HepG2 (cell line): ENCODE measurements around the gene TP53. TPM values are rescaled to one million over a fixed set of nuclear protein-coding genes. Genes with fewer than 3 reads are reported as not detected.
A peak's percentile ranks its signal among the peaks of the same experiment; 100 is the strongest.

Experiments used
- ASH2L ChIP-seq: fragments of 300-600, 200-600 bp; sonication (generic); IDR thresholded peaks from 2 replicates; pipeline ENCODE4 v1.7.0; 2017; ENCODE audit warnings: low read depth, mild to moderate bottlenecking, moderate library complexity, mixed read lengths, low read length; ENCODE audit not compliant: insufficient read length
- DPF2 ChIP-seq: sonication (generic); formaldehyde crosslinking; IDR thresholded peaks from 2 replicates; pipeline ENCODE4 v1.4.0; 2020; ENCODE audit warnings: mild to moderate bottlenecking, low read depth, missing genetic modification reagents, borderline replicate concordance
- PAWR ChIP-seq: sonication (generic); formaldehyde crosslinking; IDR thresholded peaks from 2 replicates; pipeline ENCODE4 v1.4.0; 2020; ENCODE audit warnings: missing genetic modification reagents, mild to moderate bottlenecking, borderline replicate concordance
- TCF12 ChIP-seq, 2 experiments: fragments of 450-650 bp in 1 of 2; sonication (generic) in 1 of 2; formaldehyde crosslinking in 1 of 2; IDR thresholded peaks; 2 replicates each; pipeline versions ENCODE4 v1.6.1 to v1.8.0; 2017 to 2022; ENCODE audit warnings: antibody characterized with exemption in 1 of 2, mild to moderate bottlenecking in 1 of 2, missing genetic modification reagents in 1 of 2, moderate library complexity in 1 of 2
- ZNF776 ChIP-seq: sonication (generic); formaldehyde crosslinking; IDR thresholded peaks from 2 replicates; pipeline ENCODE4 v1.4.0; 2020; ENCODE audit warnings: mild to moderate bottlenecking, missing genetic modification reagents
- polyA plus RNA-seq, 8 experiments: library from polyadenylated mRNA; depleted of rRNA in 3 of 8; stranded (reverse) in 7 of 8; unstranded in 1 of 8; fragments of >200 nt; fragmentation: Illumina TruSeq in 4 of 8; extraction: Trizol in 4 of 8; gene quantifications; 2 replicates each; pipeline versions ENCODE4 v1.2.1 to v1.2.3, GENCODE V29; 2011 to 2016; ENCODE audit warnings: low read depth in 4 of 8, missing spikeins in 1 of 8, mixed read lengths in 1 of 8; ENCODE audit not compliant: insufficient read depth in 1 of 8
- total RNA-seq, 5 experiments: library from RNA; depleted of rRNA; stranded (reverse); fragments of >200 nt; fragmentation: Illumina TruSeq; extraction: Trizol; gene quantifications; 2 replicates each; pipeline ENCODE4 v1.2.3, GENCODE V29; 2016; ENCODE audit warnings: low read depth in 1 of 5
- TF ChIP-seq, protein P1 (sequence below): sonication (generic); formaldehyde crosslinking; IDR thresholded peaks from 2 replicates; pipeline ENCODE4 v1.4.0; 2020; ENCODE audit warnings: mild to moderate bottlenecking, missing genetic modification reagents
- TF ChIP-seq, protein P2 (sequence below): sonication (generic); formaldehyde crosslinking; IDR thresholded peaks from 2 replicates; pipeline ENCODE4 v1.4.0; 2020; ENCODE audit warnings: missing genetic modification reagents
- TF ChIP-seq, protein P3 (sequence below): sonication (generic); formaldehyde crosslinking; conservative IDR thresholded peaks from 2 replicates; pipeline ENCODE4 v1.5.0; 2020; ENCODE audit warnings: missing genetic modification reagents
- TF ChIP-seq, protein P4 (sequence below): sonication (generic); formaldehyde crosslinking; IDR thresholded peaks from 2 replicates; pipeline ENCODE4 v1.4.0; 2020; ENCODE audit warnings: missing genetic modification reagents, borderline replicate concordance
- TF ChIP-seq, protein P5 (sequence below), 2 experiments: sonication (generic) in 1 of 2; formaldehyde crosslinking in 1 of 2; IDR thresholded peaks; 2 replicates each; pipeline versions ENCODE4 v1.6.1 to v1.9.0; 2014 to 2022; ENCODE audit warnings: antibody characterized with exemption in 1 of 2, borderline replicate concordance in 1 of 2, inconsistent platforms in 1 of 2, low read depth in 1 of 2, missing genetic modification reagents in 1 of 2

TP53 gene
- total and polyA plus RNA-seq, 2 of the 13 experiments (the other 11 are each of a cell fraction or from before 2014, with no cell fraction given): 17.1 to 29.9 TPM

DNA sequence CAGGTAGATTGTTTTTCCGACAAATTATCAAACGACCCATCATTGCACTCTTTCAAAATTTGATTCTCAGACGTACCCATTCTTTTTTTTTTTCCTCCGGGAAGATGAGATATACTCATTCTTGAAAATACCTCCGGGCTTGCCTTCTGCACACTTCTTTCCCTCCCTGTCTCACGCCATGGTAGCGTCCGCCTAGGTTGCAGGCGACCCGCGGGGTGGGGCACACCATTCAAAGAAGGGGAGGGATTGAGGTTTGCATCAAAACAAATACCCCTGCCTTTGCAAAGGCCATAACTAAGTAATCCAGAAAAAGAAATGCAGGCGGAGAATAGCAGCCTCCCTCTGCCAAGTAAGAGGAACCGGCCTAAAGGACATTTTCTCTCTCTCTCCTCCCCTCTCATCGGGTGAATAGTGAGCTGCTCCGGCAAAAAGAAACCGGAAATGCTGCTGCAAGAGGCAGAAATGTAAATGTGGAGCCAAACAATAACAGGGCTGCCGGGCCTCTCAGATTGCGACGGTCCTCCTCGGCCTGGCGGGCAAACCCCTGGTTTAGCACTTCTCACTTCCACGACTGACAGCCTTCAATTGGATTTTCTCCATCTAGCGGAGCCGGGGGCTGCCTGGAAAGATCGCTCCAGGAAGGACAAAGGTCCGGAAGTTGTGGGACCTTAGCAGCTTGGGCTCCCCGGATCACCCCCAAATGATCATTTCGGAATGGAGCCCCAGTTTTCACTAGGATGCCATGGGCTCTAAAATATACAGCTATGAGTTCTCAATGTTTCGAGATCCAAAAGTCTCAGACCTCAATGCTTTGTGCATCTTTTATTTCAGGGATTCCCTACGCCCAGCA, 843 bp downstream of the TP53 start (continued):
- TF ChIP-seq ASH2L: peak; percentile 65
- TF ChIP-seq, protein P1, sequence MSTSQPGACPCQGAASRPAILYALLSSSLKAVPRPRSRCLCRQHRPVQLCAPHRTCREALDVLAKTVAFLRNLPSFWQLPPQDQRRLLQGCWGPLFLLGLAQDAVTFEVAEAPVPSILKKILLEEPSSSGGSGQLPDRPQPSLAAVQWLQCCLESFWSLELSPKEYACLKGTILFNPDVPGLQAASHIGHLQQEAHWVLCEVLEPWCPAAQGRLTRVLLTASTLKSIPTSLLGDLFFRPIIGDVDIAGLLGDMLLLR (CRISPR knock-in tag): 0 out of 2 replicates have a peak, but pooled peaks have one; percentile 30
- TF ChIP-seq, protein P2, sequence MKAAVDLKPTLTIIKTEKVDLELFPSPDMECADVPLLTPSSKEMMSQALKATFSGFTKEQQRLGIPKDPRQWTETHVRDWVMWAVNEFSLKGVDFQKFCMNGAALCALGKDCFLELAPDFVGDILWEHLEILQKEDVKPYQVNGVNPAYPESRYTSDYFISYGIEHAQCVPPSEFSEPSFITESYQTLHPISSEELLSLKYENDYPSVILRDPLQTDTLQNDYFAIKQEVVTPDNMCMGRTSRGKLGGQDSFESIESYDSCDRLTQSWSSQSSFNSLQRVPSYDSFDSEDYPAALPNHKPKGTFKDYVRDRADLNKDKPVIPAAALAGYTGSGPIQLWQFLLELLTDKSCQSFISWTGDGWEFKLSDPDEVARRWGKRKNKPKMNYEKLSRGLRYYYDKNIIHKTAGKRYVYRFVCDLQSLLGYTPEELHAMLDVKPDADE (CRISPR knock-in tag): no peak
- TF ChIP-seq, protein P3, sequence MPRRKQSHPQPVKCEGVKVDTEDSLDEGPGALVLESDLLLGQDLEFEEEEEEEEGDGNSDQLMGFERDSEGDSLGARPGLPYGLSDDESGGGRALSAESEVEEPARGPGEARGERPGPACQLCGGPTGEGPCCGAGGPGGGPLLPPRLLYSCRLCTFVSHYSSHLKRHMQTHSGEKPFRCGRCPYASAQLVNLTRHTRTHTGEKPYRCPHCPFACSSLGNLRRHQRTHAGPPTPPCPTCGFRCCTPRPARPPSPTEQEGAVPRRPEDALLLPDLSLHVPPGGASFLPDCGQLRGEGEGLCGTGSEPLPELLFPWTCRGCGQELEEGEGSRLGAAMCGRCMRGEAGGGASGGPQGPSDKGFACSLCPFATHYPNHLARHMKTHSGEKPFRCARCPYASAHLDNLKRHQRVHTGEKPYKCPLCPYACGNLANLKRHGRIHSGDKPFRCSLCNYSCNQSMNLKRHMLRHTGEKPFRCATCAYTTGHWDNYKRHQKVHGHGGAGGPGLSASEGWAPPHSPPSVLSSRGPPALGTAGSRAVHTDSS (CRISPR knock-in tag): no peak
- 0 out of 2 replicates have a peak, but pooled peaks have one; percentile 8 for TF ChIP-seq ZNF776 (CRISPR knock-in tag)
- TF ChIP-seq, protein P4, sequence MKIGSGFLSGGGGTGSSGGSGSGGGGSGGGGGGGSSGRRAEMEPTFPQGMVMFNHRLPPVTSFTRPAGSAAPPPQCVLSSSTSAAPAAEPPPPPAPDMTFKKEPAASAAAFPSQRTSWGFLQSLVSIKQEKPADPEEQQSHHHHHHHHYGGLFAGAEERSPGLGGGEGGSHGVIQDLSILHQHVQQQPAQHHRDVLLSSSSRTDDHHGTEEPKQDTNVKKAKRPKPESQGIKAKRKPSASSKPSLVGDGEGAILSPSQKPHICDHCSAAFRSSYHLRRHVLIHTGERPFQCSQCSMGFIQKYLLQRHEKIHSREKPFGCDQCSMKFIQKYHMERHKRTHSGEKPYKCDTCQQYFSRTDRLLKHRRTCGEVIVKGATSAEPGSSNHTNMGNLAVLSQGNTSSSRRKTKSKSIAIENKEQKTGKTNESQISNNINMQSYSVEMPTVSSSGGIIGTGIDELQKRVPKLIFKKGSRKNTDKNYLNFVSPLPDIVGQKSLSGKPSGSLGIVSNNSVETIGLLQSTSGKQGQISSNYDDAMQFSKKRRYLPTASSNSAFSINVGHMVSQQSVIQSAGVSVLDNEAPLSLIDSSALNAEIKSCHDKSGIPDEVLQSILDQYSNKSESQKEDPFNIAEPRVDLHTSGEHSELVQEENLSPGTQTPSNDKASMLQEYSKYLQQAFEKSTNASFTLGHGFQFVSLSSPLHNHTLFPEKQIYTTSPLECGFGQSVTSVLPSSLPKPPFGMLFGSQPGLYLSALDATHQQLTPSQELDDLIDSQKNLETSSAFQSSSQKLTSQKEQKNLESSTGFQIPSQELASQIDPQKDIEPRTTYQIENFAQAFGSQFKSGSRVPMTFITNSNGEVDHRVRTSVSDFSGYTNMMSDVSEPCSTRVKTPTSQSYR (CRISPR knock-in tag): no peak
- TF ChIP-seq, protein P5, sequence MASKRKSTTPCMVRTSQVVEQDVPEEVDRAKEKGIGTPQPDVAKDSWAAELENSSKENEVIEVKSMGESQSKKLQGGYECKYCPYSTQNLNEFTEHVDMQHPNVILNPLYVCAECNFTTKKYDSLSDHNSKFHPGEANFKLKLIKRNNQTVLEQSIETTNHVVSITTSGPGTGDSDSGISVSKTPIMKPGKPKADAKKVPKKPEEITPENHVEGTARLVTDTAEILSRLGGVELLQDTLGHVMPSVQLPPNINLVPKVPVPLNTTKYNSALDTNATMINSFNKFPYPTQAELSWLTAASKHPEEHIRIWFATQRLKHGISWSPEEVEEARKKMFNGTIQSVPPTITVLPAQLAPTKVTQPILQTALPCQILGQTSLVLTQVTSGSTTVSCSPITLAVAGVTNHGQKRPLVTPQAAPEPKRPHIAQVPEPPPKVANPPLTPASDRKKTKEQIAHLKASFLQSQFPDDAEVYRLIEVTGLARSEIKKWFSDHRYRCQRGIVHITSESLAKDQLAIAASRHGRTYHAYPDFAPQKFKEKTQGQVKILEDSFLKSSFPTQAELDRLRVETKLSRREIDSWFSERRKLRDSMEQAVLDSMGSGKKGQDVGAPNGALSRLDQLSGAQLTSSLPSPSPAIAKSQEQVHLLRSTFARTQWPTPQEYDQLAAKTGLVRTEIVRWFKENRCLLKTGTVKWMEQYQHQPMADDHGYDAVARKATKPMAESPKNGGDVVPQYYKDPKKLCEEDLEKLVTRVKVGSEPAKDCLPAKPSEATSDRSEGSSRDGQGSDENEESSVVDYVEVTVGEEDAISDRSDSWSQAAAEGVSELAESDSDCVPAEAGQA (IDR thresholded peaks at IDR 0.05; ENCODE audit: low read depth): no peak
- TF ChIP-seq, protein P5 (CRISPR knock-in tag; IDR thresholded peaks at IDR 0.05; ENCODE audit: borderline replicate concordance): 0 out of 2 replicates have a peak, but pooled peaks have one; percentile 19
- TF ChIP-seq TCF12 (IDR thresholded peaks at IDR 0.05): no peak
- no peak for TF ChIP-seq TCF12 (CRISPR knock-in tag; IDR thresholded peaks at IDR 0.05)
- no peak for TF ChIP-seq DPF2 (CRISPR knock-in tag)
- no peak for TF ChIP-seq PAWR (CRISPR knock-in tag)
